Panc1 (cell line): ENCODE measurements around the gene APLNR. TPM values are rescaled to one million over a fixed set of nuclear protein-coding genes. Genes with fewer than 3 reads are reported as not detected.

Source experiments
- ATAC-seq: fragments of 200-7000 bp; cut with Tn5 transposase; 2 replicates; pipeline ENCODE4 v1.9.1; 2020; ENCODE audit warnings: mild to moderate bottlenecking, moderate library complexity
- BruUV-seq: library from RNA; stranded (reverse); fragments of 400-500 nt; replicated peaks from 2 replicates; lab custom pipeline; 2021; lab: Mats Ljungman, UMichigan
- CTCF ChIA-PET: fragments of 300-600 bp; sonication (Branson Sonifier 250); formaldehyde crosslinking; loops from one replicate; lab custom pipeline; 2022; ENCODE audit warnings: antibody characterized with exemption; lab: Charles Lee
- POLR2A ChIA-PET: fragments of 300-600 bp; sonication (Branson Sonifier 250); formaldehyde crosslinking; loops from one replicate; lab custom pipeline; 2022; ENCODE audit warnings: antibody characterized with exemption; lab: Charles Lee
- DNase-seq: peaks from one replicate; pipeline ENCODE4 v3.0.0-alpha.2; 2010; ENCODE audit warnings: low read depth, low spot score
- H3K27ac ChIP-seq: 2 replicates; pipeline ENCODE4 v1.5.1; 2011; ENCODE audit warnings: mild to moderate bottlenecking, low read length, inconsistent platforms
- H3K27me3 ChIP-seq: fragments of 200-500 bp; sonication (Bioruptor generic); 2 replicates; pipeline ENCODE4 v1.6.0; 2014; ENCODE audit warnings: low read length, inconsistent platforms; ENCODE audit not compliant: control insufficient read depth, insufficient read depth
- H3K36me3 ChIP-seq: fragments of 200-500 bp; sonication (Bioruptor generic); 2 replicates; pipeline ENCODE4 v1.5.1; 2014; ENCODE audit warnings: inconsistent platforms, mild to moderate bottlenecking, low read length, moderate library complexity; ENCODE audit not compliant: control insufficient read depth, insufficient read depth
- H3K4me1 ChIP-seq: 2 replicates; pipeline ENCODE4 v1.5.1; 2011; ENCODE audit warnings: inconsistent platforms, mild to moderate bottlenecking, low read length, moderate library complexity; ENCODE audit not compliant: control insufficient read depth, insufficient read depth
- H3K4me3 ChIP-seq, 2 experiments: 2 replicates each; pipeline ENCODE4 v1.5.1; 2011 to 2012; ENCODE audit warnings: low read depth in 2 of 2, low read length in 2 of 2, mild to moderate bottlenecking in 2 of 2, inconsistent platforms in 1 of 2, moderate library complexity in 1 of 2
- H3K9me3 ChIP-seq: fragments of 200-500 bp; sonication (Bioruptor generic); 2 replicates; pipeline ENCODE4 v1.5.1; 2014; ENCODE audit warnings: low read depth, mild to moderate bottlenecking, inconsistent platforms, low read length, moderate library complexity; ENCODE audit not compliant: control insufficient read depth, insufficient read depth
- POLR2AphosphoS5 ChIP-seq: IDR thresholded peaks from 2 replicates; pipeline ENCODE4 v1.6.1; 2012; ENCODE audit warnings: mild to moderate bottlenecking, low read depth, low read length, moderate library complexity
- SIN3A ChIP-seq: IDR thresholded peaks from 2 replicates; pipeline ENCODE4 v1.6.1; 2012; ENCODE audit warnings: low read depth, mild to moderate bottlenecking, low read length, moderate library complexity, borderline replicate concordance; ENCODE audit not compliant: insufficient read depth
- TCF7L2 ChIP-seq: IDR thresholded peaks from 2 replicates; pipeline ENCODE4 v1.6.1; 2011; ENCODE audit warnings: mild to moderate bottlenecking, low read depth, low read length, inconsistent platforms
- in situ Hi-C: cut with HindIII; loops from 2 replicates; pipeline ENCODE4 v1.10.0; 2016; ENCODE audit warnings: low sequenced_read_pairs, low pct_unique_long_range_greater_than_20kb
- intact Hi-C: fragments of 100-400 bp; cut with micrococcal nuclease; formaldehyde crosslinking; loops from one replicate; pipeline ENCODE4 v1.10.0; 2022; ENCODE audit not compliant: unreplicated experiment
- total RNA-seq: library from RNA; stranded (reverse); gene quantifications from one replicate; pipeline ENCODE4 v1.2.1, GENCODE V29; 2021; ENCODE audit not compliant: unreplicated experiment
- TF ChIP-seq, protein P1 (sequence below): fragments of 450-650 bp; IDR thresholded peaks from 2 replicates; pipeline ENCODE4 v1.5.1; 2017; ENCODE audit warnings: mild to moderate bottlenecking
- TF ChIP-seq, protein P2 (sequence below), 2 experiments: IDR thresholded peaks; 2 replicates each; pipeline ENCODE4 v1.6.1; 2011 to 2012; ENCODE audit warnings: low read depth in 2 of 2, control low read depth in 1 of 2, low read length in 1 of 2, mild to moderate bottlenecking in 1 of 2, moderate library complexity in 1 of 2; ENCODE audit not compliant: insufficient read depth in 1 of 2

Gene APLNR
- total RNA-seq, 1 experiment from 2014 or later = not detected

GRCh38 chr11:57228600-57228999, 8.4 kb downstream of the APLNR start:
- BruUV-seq = no TSS peak
- in situ Hi-C loops (no loop called here), intact Hi-C loops (no loop called here)
- Histone ChIP-seq H3K36me3 (no peaks in the 10 kb centered on the region), H3K9me3 (no peaks in the 10 kb centered on the region), H3K4me3 (no peak overlapping the region), H3K4me1 (no peaks in the 10 kb centered on the region), H3K27ac (no peak overlapping the region), H3K27me3 (peaks cover 9% of the 10 kb centered on the region)
- ChIA-PET CTCF (no interaction called here), POLR2A (no interaction called here)
- ATAC-seq (no peak), DNase-seq (no peak)
- TF ChIP-seq SIN3A (no peak), TCF7L2 (no peak), POLR2AphosphoS5 (no peak)
- TF ChIP-seq, protein P1, sequence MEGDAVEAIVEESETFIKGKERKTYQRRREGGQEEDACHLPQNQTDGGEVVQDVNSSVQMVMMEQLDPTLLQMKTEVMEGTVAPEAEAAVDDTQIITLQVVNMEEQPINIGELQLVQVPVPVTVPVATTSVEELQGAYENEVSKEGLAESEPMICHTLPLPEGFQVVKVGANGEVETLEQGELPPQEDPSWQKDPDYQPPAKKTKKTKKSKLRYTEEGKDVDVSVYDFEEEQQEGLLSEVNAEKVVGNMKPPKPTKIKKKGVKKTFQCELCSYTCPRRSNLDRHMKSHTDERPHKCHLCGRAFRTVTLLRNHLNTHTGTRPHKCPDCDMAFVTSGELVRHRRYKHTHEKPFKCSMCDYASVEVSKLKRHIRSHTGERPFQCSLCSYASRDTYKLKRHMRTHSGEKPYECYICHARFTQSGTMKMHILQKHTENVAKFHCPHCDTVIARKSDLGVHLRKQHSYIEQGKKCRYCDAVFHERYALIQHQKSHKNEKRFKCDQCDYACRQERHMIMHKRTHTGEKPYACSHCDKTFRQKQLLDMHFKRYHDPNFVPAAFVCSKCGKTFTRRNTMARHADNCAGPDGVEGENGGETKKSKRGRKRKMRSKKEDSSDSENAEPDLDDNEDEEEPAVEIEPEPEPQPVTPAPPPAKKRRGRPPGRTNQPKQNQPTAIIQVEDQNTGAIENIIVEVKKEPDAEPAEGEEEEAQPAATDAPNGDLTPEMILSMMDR = no peak
- TF ChIP-seq, protein P2, sequence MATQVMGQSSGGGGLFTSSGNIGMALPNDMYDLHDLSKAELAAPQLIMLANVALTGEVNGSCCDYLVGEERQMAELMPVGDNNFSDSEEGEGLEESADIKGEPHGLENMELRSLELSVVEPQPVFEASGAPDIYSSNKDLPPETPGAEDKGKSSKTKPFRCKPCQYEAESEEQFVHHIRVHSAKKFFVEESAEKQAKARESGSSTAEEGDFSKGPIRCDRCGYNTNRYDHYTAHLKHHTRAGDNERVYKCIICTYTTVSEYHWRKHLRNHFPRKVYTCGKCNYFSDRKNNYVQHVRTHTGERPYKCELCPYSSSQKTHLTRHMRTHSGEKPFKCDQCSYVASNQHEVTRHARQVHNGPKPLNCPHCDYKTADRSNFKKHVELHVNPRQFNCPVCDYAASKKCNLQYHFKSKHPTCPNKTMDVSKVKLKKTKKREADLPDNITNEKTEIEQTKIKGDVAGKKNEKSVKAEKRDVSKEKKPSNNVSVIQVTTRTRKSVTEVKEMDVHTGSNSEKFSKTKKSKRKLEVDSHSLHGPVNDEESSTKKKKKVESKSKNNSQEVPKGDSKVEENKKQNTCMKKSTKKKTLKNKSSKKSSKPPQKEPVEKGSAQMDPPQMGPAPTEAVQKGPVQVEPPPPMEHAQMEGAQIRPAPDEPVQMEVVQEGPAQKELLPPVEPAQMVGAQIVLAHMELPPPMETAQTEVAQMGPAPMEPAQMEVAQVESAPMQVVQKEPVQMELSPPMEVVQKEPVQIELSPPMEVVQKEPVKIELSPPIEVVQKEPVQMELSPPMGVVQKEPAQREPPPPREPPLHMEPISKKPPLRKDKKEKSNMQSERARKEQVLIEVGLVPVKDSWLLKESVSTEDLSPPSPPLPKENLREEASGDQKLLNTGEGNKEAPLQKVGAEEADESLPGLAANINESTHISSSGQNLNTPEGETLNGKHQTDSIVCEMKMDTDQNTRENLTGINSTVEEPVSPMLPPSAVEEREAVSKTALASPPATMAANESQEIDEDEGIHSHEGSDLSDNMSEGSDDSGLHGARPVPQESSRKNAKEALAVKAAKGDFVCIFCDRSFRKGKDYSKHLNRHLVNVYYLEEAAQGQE (IDR thresholded peaks at IDR 0.05; ENCODE audit: insufficient read depth in 1 of 2, low read depth in 2 of 2, low read length in 1 of 2) = no peak

DNA sequence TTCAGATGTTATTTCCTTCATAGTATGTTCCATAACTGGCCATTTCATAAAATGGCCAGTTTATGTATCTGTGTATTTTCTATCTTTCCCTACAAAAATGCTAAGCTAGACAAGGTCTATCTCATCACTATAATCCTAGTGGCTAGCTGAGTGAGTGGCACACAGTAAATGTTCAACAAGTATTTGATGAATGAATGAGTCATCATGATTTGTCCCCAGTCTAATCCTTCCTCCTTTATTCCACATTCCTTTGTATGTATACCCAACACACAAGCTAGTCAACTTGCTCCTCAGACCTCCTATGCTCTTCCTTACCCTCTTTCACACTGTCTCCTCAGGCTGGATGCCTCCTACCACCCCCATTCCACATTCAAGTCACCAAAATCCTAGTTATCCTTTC, 12.5 kb downstream of the APLNR start:
- DNase-seq (no peak), ATAC-seq (no peak)
- Histone ChIP-seq H3K27ac (no peak overlapping the region), H3K36me3 (no peaks in the 10 kb centered on the region), H3K4me3 (no peak overlapping the region), H3K9me3 (no peaks in the 10 kb centered on the region), H3K27me3 (peaks cover 2% of the 10 kb centered on the region; the same call in 1 of the 2 replicates), H3K4me1 (no peaks in the 10 kb centered on the region)
- CTCF ChIA-PET = no interaction called here
- TF ChIP-seq, protein P2 (IDR thresholded peaks at IDR 0.05; ENCODE audit: insufficient read depth in 1 of 2, low read depth in 2 of 2, low read length in 1 of 2) = no peak
- TF ChIP-seq POLR2AphosphoS5 (no peak), TCF7L2 (no peak), SIN3A (no peak)
- TF ChIP-seq, protein P1 = no peak
- in situ Hi-C loops = no loop called here
- intact Hi-C loops = no loop called here
- POLR2A ChIA-PET = no interaction called here
- BruUV-seq = no TSS peak
